GM18502 (cell line): Measurements from ENCODE around the gene EIF5A.
A peak's percentile ranks its signal among the peaks of the same experiment; 100 is the strongest.

Experiments
- ATAC-seq: cut with Tn5 transposase; IDR thresholded peaks from one replicate; pipeline ENCODE4 v1.9.1; 2021; ENCODE audit warnings: mild to moderate bottlenecking; ENCODE audit not compliant: unreplicated experiment, poor library complexity

The EIF5A gene

DNA sequence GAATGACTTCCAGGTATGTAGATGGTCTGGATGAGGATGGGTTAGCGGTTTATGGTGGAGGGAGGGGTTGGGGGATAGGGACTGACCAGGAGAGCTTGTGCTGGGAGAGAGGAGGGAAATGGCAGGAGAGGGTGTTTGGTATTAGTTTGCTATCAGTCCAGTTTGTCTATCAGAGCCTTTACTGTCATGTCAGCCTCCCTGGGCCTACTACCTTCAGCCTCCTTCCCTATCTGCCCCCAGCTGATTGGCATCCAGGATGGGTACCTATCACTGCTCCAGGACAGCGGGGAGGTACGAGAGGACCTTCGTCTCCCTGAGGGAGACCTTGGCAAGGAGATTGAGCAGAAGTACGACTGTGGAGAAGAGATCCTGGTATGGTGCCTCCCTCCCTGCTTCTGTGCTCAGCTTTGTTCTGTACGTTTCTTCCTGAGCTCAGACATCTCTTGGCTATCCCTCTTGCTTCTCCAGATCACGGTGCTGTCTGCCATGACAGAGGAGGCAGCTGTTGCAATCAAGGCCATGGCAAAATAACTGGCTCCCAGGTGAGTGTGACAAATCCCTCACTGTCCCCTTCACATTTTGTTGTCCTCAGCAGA lies 3.8 kb downstream of the EIF5A start:
- no peak for ATAC-seq

DNA sequence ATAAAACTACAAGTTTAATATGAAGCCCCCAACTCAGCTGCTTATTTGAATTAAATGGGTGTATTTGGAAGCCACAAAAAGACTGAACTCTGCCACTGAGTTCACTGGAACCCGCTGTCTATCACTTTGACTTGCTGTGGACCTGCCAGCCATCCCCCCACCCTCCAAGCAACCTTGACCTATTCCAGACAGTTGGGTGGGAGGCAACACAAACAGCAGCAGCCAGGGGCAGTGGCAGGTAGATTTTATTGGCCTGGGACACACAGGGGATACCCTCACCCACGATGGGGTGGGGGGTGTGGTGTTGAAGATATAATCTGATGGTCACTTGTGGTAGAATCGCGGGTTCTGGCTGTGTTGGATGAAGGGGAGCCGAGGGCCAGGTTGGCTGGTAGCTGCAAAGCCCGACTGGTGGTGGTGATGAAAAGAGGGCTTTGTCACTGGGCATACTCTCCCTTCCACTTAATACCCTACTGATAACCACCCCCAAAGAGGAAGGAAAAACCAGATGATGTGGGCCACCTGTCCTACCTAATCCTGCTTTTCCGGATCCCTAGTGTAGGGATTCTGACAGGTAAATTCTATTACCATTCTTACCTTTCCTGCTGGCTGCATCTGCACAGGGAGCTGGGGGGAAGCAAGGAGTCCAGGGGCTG lies 5.1 kb downstream of the EIF5A start:
- ATAC-seq: no peak

DNA sequence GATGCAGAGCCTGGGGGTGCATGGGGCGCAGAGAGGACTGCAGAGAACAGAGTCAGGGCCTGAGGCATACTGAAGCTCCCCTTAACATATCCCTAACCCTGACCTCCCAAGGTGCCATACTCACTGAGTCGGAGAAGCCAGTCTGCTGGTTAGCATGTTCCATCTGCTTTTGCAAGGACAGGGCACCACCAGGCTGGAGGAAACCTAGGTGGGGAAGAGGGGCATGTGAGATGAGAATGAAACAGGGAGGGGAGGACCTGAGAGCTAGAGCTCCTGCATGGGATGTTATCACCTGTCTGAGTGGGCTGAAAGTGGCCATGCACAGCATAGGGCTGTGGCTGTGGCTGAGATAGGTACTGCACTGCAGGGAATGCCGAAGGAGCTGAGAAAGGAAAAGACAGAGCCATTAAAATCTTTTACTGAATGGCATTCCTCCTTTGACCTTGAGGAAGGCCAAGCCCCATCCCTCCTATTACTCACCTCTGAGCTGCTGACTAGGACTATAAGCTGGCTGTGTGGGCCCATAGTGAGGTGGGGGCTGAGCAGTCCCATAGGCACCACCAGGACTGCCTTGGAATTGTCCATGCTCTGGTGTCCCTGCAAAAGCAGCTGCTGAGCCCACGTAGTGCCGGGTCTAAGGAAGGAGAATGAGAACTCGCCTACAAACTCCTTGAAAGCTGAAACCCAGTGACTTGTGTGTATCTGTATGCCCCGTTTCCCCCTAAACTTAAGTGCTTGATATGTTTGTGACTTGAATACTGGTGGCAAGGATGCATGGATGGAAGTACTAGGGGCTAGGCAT lies 5.9 kb downstream of the EIF5A start:
- ATAC-seq: no peak

DNA sequence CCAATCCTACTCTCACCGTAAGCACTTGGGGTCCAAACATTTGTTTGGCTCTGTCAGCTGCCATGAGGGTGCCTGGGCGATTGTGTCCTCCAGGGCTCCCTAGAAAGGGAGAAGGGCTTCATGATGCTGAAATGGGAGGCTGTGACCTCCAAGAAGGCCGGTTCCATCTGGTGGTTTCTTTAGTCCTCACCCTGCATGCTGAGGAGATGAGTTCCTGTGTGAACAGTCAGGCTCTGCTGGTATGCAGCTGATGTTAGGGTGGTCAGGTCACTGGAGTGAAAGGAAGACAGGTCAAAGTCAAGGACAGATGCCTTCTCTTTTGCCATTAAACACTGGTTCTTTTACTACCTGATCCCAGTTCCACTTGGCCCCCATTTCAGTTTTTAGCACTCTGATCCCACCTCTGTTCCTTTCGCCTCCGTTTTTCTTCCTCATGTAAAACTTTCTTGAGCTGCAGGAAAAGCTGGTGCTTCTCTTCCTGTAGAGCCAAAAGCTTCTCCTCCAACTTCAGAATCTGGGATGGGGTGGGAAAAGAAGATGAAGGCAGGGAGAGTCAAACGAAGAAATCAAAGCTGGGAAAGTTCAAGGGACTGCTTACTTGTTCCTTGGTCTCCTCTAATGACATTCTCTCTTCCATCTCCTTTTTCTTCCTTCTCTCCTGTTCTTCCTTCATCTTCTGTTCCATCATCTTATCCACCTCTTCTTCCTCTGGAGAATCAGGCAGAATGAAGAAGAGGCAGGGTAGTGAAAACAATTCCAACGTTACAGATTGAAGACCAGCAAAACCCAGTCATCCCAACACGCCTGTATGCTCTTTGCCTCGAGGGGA lies 6.7 kb downstream of the EIF5A start:
- no peak for ATAC-seq

DNA sequence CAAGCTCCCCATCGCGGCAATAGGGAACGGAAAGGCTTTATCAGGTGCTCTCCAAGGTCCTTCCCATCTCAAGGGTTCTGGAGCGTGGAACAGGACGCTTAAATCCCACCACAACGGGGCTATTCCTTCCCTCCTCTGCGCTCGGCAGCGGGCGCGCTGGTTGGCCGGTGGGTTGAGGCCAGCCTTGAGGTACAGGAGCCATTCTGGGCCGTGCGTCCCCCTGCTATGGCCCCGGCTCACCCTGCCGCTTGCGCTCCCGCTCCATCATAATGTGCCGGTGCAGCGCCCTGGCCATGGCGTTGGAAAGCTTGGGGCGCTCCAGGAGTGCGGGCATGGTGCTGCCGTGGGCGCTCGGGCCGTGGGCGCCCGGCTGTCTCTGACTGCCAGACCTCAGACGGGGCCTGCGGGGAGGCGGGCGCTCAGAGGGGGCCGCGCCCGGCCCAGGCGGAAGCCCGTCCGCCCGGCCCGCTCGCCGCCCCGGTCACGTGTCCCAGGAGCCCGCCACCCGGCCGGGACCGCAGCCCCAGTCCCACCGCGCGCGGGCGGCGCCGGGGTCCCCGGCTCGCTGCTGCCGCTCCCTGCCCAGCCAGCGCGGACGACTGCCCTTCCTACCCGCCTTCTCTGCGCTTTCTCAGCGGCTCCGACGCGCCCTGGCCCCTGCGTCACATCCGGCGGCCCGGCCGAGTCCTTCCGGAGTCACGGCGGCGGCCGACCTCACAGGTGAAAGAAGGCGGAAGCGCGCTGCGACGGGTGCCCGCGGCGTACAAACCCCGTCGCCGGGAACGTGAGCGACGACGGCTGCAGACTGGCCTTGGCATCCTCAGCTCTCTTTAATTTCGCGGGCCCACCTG lies 7.5 kb downstream of the EIF5A start, which contains the start of gene GPS2:
Gene GPS2, minus strand, starts transcription at position 642 of the 851 bp plus-strand sequence. Its CDS starts 308 bp downstream, at position 334.
- peak; percentile 72 for ATAC-seq

DNA sequence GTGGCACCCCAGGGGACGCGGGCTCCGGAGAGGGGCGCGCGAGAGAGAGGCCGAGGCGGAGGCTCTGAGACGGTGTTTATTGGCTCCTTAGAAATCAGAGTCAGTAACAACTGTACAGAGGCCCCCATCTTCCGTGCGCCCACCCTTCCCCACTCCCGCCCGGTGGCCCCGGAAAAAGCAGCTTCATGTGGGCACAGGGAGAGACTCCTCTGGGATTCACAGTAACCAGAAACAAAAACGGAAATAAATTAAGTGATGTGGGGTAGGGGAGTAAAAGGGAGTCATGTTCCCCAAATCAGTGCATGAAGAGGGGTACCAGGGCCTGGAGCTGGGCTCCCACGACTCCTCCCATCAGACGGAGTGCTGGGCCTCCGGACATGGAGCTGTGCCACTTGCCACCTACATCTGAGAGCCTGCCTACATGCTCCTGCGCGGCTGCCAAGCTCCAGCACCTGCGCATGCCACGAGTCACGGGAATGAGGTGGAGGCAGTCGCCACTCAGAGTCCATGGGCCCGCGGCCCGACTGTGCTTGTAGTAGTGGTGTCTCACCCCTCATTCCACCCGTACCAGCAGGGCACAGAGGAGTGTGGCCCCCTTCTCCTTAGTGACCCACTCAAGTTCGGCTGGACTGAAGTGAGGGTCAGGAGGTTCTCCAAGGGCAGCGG lies 8.3 kb downstream of the EIF5A start:
- ATAC-seq: no peak

DNA sequence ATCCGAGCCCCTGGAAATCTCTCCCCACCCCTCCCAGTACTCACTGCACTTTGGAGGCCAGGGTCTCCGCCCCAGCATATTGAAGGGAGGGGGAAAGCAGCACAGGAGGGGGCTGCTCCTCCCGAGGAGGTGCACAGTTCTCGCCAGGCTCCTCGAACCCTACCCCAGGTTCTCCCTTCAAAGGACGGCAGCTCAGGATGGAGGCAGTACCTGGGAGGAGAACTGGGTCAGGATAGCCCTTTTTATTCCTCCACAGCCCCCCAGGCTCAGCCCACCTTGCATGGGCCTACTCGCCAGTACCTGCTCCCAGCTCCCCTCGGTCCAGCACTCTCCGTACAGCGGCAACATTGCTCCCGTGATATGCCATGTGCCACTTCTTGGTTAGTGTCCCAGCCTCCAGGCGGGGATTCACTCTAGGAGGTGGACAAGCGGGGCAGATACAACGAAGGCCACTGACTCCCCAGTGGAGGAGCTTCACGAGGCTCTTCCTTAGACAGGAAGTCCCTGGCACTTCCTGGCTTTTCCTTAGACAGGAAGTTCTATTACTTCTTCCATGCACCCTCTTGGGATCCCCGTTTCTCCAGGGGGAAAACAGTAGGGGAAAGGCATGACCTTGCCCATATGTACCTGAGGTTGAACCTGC lies 9.9 kb downstream of the EIF5A start:
- no peak for ATAC-seq

DNA sequence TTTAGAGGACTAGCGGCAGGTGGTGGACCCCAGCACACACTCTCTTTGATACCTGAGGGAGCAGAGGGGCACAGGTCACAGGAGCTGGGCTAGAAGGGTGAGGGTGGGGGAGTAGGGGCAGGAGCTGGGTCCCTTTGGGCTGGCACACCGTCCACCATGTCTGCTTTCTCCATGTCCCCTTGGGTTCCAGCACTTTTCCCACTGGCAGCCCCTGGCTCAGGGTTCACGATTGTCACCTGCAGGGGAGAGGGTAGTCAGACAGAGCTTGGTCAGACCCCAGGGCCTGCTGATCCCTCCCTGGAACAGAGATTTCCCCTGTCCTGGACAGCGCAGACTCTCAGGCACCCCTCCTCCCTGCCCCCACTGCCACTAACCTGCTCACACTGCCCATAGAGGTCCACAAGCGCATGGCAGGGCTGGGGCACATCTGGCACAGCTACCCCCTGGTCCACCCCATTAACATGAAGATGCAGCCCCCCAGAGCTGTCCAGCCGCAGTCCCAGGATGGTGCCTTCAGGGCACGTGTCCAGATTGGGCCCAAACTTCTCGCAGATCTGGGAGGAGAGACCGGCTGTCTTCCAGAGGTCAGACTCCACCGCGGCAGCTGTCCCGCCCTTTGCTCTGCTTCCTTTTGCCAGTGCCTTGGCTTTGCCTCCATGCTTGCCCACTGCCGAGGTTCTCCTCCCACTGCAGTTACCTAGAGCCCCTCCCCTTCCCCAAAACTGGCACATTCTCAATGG lies 10.9 kb downstream of the EIF5A start:
- no peak for ATAC-seq

DNA sequence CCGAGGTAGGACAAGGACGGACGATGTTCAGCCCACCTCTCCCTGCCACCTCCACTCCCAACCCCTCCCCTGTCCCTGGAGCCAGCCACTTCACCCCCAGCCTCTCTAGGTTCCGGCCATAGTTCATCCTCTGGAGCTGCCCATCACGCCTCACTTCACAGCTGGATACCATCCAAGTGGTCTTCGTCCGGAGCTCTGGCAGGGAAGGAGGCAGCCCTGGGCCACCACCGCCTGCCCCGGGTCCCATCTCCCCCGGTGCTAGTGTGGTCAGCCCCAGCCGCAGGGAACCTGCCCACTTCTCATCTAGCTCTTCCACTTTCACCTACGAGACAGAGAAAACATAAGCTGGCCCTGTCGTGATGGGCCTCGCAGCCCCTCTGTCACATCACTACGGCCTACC lies 14.0 kb downstream of the EIF5A start:
- no peak for ATAC-seq

DNA sequence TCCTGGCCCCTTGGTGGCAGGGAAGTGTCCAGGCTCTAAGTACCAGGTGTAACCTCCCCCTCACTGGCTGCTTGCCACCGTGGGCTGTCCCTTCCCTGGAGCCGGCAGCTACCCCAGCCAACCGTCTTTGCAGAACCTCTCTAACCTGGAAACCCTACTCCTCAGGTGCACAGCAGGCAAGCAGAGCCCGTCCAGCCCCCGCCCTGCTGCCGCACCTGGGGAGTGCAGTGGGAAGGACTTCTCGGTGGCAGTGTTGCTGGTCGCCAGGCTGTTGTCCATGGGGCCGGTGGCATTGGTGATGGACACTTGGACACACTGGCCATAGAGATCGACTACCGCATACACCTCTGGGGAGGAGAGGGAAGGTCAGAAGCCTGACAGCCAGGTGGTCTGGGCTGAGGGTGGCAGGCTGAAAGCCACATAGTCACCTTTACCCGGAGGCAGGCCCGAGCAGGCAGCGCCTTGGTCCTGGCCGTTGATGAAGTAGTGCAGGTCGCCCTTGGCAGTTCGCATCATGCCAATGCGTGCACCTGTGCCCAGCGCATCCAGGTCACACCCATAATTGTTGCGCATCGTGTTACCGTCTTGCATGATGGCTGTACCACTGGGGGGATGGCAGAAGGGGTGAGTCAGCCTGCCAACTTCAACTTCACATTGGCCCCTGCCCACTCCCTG lies 15.2 kb downstream of the EIF5A start:
- ATAC-seq: no peak

DNA sequence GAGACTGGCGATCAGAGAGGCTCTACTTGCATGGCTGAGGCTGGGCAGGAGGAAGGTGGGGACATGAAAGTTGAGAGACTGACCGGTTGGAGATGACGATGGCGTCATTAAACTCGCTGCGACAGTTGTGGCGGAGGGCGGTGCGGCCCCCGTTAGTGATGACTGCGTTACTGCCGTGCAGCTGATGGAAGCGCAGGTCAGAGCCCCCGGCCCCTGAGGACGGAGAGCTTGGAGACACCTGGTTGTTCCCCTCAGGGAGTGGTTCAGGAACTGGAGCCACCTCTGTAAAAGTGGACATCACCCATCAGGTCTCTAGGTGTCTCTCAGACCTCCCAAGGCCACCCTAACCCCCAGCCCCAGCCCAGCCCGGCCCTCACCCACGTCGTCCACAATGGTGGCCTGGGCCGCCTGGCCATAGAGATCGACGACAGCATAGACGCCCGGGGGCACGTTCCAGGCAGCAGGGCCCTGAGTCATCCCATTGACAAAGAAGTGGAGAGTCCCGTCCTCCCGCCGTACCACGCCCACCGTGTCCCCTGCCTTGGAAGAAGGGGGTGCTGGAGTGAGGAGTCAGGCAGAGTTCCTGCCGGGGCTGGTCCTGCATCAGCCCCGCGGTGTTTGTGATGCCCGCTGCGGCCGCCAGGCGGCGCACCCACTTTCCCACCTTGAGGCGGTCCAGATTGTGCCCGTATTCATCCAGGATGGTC lies 16.5 kb downstream of the EIF5A start:
- ATAC-seq: no peak

DNA sequence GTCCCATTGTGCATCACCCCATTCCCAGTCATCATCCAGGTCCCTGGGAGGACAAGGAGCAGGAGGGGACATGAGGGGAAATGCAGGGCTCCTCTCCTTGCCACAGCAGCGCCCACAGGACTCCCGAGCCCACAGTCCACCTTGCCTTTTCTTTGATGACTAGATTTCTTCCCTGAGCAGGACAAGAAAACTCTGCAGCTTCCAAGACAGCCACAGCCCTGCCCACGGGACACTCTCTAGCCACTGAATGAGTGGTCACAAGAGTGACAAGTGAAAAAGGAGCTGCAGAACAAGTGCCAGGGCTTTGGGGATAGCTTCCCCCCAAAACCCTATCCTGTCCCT lies 17.0 kb downstream of the EIF5A start:
- no peak for ATAC-seq

DNA sequence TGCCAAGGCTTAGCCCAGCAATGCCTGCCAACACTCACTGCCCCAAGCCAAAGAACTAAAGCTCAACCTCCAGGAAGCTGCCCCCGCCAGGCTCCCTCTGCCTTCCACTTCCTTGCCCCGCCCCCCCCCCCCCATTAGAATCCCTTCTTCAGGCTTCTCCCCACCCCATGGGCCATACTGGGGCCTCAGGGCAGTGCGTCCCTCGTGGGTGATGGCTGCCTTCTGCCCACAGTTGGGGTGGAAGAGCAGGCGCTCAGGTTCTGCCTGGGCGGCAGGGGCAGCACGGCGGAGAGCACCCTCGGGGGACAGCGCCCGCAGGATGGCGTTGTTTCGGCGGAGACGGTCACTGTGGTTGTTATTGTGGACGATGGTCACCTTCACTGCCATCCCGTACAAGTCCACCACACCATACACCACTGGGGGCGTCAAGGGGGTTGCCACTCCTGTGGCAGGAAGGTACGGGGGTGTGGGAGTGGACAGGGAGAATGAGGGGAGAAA lies 17.7 kb downstream of the EIF5A start:
- ATAC-seq: no peak

DNA sequence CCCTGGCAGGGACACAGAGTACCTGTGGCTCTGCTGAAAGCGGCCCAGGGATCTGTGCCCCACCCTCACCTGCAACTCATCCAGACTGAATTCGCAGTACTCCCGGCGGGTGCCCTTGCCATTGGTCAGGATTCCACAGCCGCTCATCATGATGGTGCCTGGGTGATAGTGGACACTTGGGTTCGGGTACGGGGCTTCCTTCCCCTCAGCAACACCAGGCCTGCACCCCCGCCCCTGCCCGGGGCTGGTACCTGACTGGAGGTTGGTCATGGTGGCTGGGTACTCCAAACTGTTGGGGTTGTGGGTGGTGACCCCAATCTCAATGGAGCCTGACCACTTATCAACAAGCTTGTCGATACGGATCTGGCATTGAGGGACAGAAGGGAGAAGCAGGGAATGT lies 18.8 kb downstream of the EIF5A start:
- ATAC-seq: no peak

DNA sequence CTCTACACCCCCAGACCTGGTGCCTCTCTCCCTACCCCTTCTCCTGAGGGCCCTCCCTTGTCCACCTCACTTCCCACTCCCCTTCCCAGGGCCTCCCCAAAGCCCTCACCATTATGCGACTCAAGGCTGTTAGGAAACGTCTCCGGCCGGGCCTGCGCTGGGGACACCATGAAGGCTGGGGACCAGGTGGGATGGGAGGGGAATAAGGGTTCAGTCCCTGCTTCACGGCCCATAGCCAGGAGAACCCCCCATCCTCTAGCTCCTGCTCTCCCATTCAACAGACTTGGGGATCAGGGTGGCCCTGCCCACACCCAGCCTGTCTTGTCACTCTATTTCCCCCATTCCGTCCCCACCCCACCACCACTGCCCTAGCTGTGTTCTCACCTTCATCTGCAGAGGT lies 19.6 kb downstream of the EIF5A start:
- no peak for ATAC-seq

DNA sequence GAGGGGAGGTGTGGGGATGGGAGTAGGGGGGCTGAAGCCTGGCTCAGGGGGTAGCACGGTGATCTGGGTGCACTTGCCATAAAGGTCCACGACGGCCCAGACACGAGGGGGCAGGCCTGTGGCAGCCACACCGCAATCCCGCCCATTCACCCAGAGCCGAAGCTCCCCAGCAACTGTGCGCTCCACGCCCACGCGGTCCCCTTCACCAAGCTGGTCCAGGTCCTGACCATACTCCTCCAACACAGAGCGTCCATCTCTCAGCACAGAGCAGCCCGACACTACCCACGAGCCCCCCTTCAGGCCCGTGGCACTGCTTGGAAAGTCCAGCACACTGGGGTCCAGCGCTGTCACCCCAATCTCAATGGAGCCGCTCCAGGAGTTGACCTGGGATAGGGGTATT lies 20.1 kb downstream of the EIF5A start:
- no peak for ATAC-seq

DNA sequence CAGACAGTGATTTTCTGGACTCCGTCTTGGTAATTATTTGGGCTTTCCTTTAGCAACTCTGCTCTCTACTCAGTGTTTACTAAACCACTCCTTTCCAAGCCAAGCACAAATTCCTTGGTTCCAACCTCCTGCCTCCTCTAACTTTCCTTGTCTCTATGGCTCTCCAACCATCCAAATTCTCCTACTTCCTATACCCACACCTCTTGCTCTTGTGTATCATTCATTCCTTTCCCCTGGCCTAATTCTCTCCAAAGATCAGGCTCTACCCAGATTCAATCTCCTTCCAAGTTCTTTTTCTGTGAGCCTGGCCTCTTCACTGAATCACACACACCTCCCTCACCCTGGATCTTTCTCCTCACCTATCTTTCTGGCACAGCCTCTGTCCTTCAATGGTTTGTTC lies 20.6 kb downstream of the EIF5A start:
- no peak for ATAC-seq
